ENCODE measurements around the gene OBI1.

GRCh38 chr13:78572459-78572858, 86.5 kb downstream of the OBI1 start:
- TF ChIP-seq CTCF (conservative IDR thresholded peaks at IDR 0.05 in 1 of 2, IDR thresholded peaks at IDR 0.05 in 1 of 2; ENCODE audit: low read depth in 1 of 2, low read length in 2 of 2) (no peak), EZH2 (IDR thresholded peaks at IDR 0.05; ENCODE audit: low read length, missing control alignments) (no peak)
